GM19328 (cell line): Measurements from ENCODE around the gene CCDC148.
"Not testable (repeated sequence)": the region's sequence is repeated elsewhere in the genome, so short reads cannot be mapped to it uniquely, and the experiment has no call there.

Experiments
- ATAC-seq: cut with Tn5 transposase; IDR thresholded peaks from one replicate; pipeline ENCODE4 v1.9.1; 2021; ENCODE audit warnings: mild to moderate bottlenecking, moderate library complexity; ENCODE audit not compliant: unreplicated experiment

CCDC148 gene

GRCh38 chr2:158223066-158223465 lies 233.5 kb downstream of the CCDC148 start:
- ATAC-seq, result not testable (repeated sequence)

DNA sequence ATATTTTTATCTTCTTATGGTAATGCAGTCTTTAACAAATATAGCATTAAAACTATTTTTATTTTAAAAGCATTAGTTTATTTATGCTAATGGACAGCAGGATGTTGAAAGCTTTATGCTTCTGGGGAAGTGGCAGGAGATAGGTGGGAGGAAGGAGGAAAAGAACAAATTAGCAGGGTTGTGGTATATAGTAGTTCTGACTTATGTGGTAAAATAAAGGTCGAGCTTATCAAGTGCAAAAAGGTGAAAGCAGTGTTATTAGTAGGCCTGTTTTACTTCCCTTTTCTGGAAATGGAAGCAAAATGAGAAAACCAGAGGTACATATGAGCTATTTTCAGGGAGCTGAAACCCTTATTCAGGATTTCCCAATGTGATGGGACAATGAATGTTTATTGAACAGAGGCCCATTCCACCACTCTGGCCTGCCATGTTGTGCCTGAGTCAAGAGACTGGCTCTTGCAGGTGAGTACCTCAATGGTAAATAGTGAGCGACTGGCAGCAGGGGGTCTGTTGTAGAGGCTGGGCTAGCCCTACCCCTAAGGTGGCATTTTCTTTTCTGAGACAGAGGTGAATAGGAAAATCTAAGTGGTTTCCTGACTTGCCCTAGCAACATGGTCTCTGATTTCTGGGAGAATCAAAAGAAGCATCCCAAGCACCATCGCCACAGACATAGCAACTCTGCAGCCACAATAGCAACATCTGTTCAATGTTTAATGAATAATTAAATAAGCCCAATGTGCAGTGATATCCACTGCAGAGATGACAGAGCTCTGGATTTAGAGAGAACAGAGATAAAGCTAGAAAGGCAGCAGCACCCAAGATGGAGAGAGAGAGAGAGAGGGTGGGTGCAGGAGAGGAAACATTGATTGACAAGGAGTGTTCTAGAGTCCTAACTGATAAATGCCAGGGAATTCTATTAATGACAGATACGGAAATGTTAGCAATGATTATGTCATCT lies 235.2 kb downstream of the CCDC148 start:
- ATAC-seq, result no peak

GRCh38 chr2:158217593-158217992 lies 239.0 kb downstream of the CCDC148 start:
- ATAC-seq, result no peak

DNA sequence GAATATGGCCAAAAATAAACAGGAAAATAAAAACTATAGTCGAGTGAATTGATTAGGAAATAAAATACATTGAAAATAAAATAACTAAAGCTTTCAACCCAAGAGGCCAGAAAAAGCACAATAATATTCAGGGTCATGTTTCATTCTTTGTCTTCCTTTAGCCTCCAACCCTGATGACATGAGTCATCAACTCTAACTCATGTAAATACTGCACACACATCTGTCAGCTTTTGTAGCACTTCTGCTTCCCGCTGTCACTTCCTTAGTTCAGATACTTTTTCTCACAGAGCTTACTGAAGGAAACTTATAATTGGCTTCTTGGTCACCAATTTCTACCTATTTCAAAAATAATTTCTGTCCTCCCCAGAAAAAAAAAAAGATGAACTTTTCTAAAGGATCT lies 242.1 kb downstream of the CCDC148 start:
- ATAC-seq, result no peak

DNA sequence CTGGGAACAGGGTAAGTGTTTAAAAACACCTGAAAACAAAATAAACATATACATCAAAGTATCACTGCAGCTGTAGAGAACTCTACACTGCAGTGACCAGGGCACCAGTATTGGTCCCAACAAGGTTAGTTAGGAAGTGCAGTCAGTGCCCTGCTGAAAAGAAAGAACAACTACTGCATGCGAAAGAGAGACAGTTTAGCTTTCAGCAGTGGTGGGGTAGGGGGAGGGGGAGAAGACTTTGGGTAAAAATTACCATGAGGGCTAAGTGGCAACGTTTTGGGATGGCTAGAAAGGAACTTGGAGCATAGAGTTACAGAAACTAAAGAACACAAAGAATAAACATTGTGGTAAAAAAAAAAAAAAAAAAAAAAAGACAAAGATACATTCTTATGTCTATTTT lies 242.8 kb downstream of the CCDC148 start:
- no peak for ATAC-seq

GRCh38 chr2:158212301-158212700 lies 244.3 kb downstream of the CCDC148 start:
- ATAC-seq, result no peak

DNA sequence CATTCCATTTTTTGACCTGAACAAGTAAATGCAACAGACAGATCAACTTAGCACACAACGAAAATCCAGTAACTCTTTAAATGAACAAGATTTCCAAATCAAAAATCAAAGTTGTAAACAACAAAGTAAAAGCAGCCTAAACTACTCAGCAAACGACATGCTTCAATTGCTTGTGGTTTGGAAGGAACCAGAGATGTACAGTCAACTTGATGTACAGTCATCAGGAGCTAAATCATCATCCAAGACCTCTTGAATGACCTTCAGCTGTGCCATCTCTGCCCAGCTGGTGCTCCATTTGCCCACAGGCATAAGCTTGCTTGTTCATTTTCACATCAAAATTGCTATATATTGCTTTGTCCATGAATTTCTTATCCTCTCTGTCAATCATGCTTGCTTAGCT lies 245.1 kb downstream of the CCDC148 start:
- no peak for ATAC-seq

DNA sequence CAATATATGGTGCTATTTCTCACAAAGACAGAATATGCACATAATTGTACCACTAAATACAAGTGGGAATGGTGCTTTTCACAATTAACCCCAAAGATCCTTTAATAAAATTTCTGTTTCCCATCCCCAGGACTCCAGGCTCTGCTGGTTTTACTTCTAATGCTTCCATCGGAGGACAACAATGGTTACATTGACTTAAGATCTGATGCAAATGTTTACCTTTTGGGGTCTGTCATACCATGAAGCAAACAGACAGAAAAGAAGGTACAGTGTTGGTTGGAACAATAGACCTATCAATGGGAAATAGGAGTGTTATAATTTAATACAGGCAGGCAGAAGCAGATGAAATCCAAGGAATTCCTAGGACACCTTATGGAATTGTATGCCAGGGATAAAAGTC lies 249.2 kb downstream of the CCDC148 start:
- no peak for ATAC-seq

- no peak for ATAC-seq
Observed at GRCh38 chr2:158205215-158205614, 251.3 kb downstream of the CCDC148 start.

GRCh38 chr2:158204741-158205165 lies 251.8 kb downstream of the CCDC148 start:
- no peak for ATAC-seq

DNA sequence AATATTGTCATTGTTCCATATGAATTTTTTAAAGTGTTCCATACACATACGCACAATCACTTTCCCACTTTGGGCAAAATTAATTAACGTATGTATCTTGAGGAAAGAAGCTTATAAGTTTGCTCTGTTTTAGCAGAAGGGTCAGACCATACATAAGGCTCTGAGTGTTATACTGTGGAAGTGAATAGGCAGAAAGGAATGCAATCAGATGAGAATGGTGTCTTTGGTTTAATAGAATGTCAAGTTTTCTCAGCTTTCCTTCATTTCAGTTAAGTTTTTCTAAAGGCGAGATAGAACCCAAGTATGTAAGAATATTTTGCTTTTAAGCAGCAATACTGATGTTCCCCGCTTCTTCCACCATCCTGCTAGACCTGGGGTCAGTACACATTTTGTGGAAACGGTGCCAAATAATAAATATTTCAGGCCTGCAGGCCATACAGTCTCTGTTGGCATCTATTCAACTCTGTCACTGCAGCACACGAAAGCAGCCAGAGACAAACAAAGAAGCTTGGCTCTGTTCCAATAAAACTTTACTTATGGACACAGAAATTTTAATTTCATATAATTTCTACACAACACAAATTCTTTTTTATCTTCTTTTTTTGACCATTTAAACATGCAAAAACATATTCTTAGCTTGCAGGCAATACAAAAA lies 254.3 kb downstream of the CCDC148 start:
- no peak for ATAC-seq

GRCh38 chr2:158199928-158200650 lies 256.5 kb downstream of the CCDC148 start:
- ATAC-seq, result no peak

- no peak for ATAC-seq
Observed at GRCh38 chr2:158197940-158198339, 258.6 kb downstream of the CCDC148 start.

DNA sequence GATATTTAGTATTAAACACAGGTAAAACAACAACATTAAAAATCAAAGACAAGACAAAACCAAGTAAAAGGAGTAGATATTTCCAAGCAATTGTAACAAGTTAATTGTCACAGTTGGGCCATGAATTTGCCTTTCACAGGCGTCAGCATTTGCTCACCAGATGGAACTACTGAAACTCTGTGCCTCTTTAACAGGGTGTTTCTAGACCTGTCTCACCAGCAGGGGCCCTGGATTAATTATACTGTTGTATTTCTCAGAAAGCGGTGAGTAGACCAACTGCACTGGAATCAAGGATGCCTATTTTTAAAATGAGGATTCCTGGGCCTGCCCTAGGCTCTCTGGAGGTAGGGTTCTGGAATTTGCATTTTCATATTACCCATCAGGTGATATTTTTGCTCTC lies 262.3 kb downstream of the CCDC148 start:
- ATAC-seq, result no peak

DNA sequence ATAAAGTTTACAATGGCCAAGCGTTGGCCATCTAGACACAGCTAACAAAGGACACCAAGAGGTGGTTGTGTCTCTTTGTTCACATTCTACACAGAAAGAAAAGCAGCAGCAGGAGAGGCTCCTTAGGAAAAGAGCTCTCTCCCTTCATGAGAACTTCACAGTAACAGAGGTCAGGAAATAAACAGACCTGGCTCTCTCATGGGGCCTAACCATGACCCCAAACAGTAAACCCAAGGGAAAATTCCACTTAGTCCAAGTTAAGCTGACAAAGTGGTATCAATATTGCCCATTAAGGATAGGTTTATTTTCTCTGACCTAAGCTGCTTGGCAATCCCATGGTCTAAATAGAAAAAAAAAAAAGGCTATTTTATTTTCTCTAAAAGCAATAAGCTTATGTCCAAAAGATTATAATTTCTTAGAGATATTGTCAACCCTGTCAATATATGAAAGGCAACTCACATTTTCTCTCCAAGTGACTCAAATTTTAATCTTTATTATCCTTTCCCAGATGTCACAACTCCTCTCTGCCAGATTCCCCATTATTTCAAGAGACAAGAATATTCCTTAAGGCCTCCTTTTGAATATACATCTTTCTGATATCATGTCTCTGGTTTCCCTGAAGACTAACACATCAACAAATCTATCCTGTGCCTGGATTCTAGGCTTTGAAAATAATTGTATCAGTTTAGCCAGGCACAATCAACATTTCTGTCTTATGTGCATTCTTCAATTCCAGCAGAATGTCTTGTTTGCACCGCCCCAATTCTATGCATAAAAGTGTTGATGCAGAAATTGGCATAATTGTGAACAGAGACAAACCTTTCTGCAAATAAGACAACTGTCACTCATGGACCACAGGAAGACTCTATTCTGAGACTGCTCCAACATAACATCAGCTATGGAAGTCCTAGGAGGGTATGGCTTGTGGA lies 263.8 kb downstream of the CCDC148 start:
- no peak for ATAC-seq

GRCh38 chr2:158191076-158191895 lies 265.3 kb downstream of the CCDC148 start:
- ATAC-seq, result peak; percentile 67

DNA sequence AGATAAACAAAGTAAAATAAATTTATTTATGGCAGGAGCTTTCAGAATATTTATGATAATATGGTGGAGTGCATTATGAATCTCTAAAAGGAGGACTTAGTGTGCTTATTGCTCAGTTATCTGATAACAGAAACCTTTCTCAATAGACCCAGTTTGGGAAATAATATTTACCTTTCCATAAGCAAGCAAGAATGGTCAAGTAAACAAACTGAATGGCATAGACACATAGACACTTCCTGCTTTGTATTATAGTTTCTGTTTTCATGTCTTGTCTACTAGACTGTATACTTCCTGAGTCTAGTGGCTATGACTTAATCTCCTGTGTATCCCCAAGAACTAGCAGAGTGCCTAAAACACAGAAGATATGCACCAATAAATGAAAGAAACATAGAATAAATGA lies 267.0 kb downstream of the CCDC148 start:
- peak; percentile 45 for ATAC-seq

- ATAC-seq, result no peak
Observed at GRCh38 chr2:158187908-158188307, 268.6 kb downstream of the CCDC148 start.

GRCh38 chr2:158184556-158185343 lies 271.8 kb downstream of the CCDC148 start:
- no peak for ATAC-seq
